ENCODE data around the gene EMC8. TPM values are rescaled to one million over a fixed set of nuclear protein-coding genes. Genes with fewer than 3 reads are reported as not detected.

The EMC8 gene
- total RNA-seq, 4 donors from 2014 or later, result 23.4 to 53.6 (median 41.7) TPM

GRCh38 chr16:85774136-85774535, 25.2 kb downstream of the EMC8 start:
- intact Hi-C loops (cut with DNase I), result no loop called here
- WGBS, 2 donors, result 79 to 80% methylated on average over 6 of the region's 6 CpGs

GRCh38 chr16:85773044-85773443, 26.3 kb downstream of the EMC8 start:
- Histone ChIP-seq H3K27ac (no peak overlapping the region), H3K4me3 (replicated peaks in 1 of 3) (no peak overlapping the region), H3K27me3 (no peaks in the 10 kb centered on the region), H3K36me3 (peaks cover 2 to 7% of the 10 kb centered on the region in 2 donors), H3K9me3 (no peaks in the 10 kb centered on the region), H3K4me1 (no peaks in the 10 kb centered on the region)
- TF ChIP-seq, protein P1, sequence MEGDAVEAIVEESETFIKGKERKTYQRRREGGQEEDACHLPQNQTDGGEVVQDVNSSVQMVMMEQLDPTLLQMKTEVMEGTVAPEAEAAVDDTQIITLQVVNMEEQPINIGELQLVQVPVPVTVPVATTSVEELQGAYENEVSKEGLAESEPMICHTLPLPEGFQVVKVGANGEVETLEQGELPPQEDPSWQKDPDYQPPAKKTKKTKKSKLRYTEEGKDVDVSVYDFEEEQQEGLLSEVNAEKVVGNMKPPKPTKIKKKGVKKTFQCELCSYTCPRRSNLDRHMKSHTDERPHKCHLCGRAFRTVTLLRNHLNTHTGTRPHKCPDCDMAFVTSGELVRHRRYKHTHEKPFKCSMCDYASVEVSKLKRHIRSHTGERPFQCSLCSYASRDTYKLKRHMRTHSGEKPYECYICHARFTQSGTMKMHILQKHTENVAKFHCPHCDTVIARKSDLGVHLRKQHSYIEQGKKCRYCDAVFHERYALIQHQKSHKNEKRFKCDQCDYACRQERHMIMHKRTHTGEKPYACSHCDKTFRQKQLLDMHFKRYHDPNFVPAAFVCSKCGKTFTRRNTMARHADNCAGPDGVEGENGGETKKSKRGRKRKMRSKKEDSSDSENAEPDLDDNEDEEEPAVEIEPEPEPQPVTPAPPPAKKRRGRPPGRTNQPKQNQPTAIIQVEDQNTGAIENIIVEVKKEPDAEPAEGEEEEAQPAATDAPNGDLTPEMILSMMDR (IDR thresholded peaks at IDR 0.05), result no peak
- TF ChIP-seq POLR2A (IDR thresholded peaks at IDR 0.05), result no peak
- WGBS, 2 donors, result 97 to 98% methylated on average over 6 of the region's 6 CpGs
- no peak for DNase-seq
- intact Hi-C loops (cut with DNase I), result no loop called here

More at GRCh38 chr16:85774136-85774535, 25.2 kb downstream of the EMC8 start:
- TF ChIP-seq POLR2A (IDR thresholded peaks at IDR 0.05), result no peak
- TF ChIP-seq, protein P1 (IDR thresholded peaks at IDR 0.05), result no peak
- Histone ChIP-seq H3K9me3 (no peaks in the 10 kb centered on the region), H3K27me3 (no peaks in the 10 kb centered on the region), H3K4me3 (replicated peaks in 1 of 3) (no peak overlapping the region), H3K27ac (no peak overlapping the region), H3K36me3 (peaks cover 8 to 10% of the 10 kb centered on the region in 2 donors), H3K4me1 (no peaks in the 10 kb centered on the region)
- no peak for DNase-seq

GRCh38 chr16:85770741-85771140, 28.6 kb downstream of the EMC8 start:
- no peaks in the 10 kb centered on the region for H3K27me3 ChIP-seq
- H3K27ac ChIP-seq, result no peak overlapping the region
- H3K36me3 ChIP-seq, result no peaks in the 10 kb centered on the region
- WGBS, 2 donors, result 94 to 95% methylated on average over 6 of the region's 6 CpGs
- no peak for TF ChIP-seq POLR2A (IDR thresholded peaks at IDR 0.05)
- DNase-seq, result no peak
- no peak overlapping the region for H3K4me3 ChIP-seq (replicated peaks in 1 of 3)
- no peaks in the 10 kb centered on the region for H3K9me3 ChIP-seq
- intact Hi-C loops (cut with DNase I), result no loop called here
- no peaks in the 10 kb centered on the region for H3K4me1 ChIP-seq

DNA sequence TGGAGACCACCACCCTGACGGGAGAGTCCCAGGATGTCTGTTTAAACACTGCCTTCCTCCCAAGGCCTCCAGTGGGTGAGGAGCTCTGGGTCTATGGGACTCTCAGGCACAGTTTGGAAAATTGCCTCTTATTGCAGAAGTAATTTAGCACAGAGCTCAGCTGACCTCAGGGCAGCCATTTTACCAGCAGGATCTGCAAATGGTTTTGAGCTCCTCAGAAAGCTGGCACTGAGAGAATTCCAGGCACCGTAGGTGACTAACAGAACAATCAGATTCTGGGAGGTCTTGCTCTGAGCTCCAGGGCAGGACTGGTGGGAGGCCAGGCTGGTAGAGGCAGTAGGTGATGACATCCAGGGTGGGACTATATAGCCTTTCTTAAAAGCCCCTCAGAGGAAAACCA, 31.1 kb downstream of the EMC8 start:
- Histone ChIP-seq H3K27ac (no peak overlapping the region), H3K4me3 (replicated peaks in 1 of 3) (no peak overlapping the region), H3K4me1 (no peaks in the 10 kb centered on the region), H3K36me3 (no peaks in the 10 kb centered on the region), H3K9me3 (no peaks in the 10 kb centered on the region), H3K27me3 (no peaks in the 10 kb centered on the region)
- 47 to 63% methylated on average over 2 of the region's 2 CpGs for WGBS, 2 donors
- no peak for DNase-seq
- intact Hi-C loops (cut with DNase I), result no loop called here
- TF ChIP-seq, protein P1 (IDR thresholded peaks at IDR 0.05), result no peak
- no peak for TF ChIP-seq POLR2A (IDR thresholded peaks at IDR 0.05)

GRCh38 chr16:85767531-85767930, 31.8 kb downstream of the EMC8 start:
- H3K9me3 ChIP-seq, result no peaks in the 10 kb centered on the region
- TF ChIP-seq POLR2A (IDR thresholded peaks at IDR 0.05), result no peak
- TF ChIP-seq, protein P1 (IDR thresholded peaks at IDR 0.05), result no peak
- H3K27me3 ChIP-seq, result no peaks in the 10 kb centered on the region
- intact Hi-C loops (cut with DNase I), result no loop called here
- no peak overlapping the region for H3K4me3 ChIP-seq (replicated peaks in 1 of 3)
- no peaks in the 10 kb centered on the region for H3K36me3 ChIP-seq
- H3K27ac ChIP-seq, result no peak overlapping the region
- DNase-seq, result no peak
- H3K4me1 ChIP-seq, result no peaks in the 10 kb centered on the region
- WGBS, 2 donors, result 69 to 75% methylated on average over 8 of the region's 8 CpGs

DNA sequence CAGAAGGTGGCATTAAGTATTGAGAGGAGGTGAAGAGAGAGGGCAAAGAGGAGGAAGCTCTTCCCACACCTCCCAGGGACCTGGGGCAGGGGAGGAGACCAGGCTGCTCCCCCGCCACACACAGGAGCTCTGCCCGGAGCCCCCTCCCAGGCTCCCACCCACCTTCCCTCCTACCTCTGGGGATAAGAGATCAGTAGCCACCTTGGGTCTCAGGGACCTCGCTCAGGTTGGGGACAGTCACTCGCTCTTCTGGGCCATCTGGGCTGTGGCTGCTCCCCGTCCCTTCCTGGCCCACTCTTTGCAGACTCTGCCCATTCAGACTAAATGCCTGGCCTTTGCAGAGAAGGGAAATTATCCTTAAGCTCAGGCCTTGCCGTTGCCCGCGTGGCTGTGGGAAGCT, 33.6 kb downstream of the EMC8 start:
- 74 to 82% methylated on average over 7 to 8 of the region's 8 CpGs for WGBS, 2 donors
- H3K27ac ChIP-seq, result no peak overlapping the region
- H3K36me3 ChIP-seq, result no peaks in the 10 kb centered on the region
- no peak for DNase-seq
- H3K4me1 ChIP-seq, result no peaks in the 10 kb centered on the region
- intact Hi-C loops (cut with DNase I), result no loop called here
- TF ChIP-seq, protein P1 (IDR thresholded peaks at IDR 0.05), result no peak
- no peak for TF ChIP-seq POLR2A (IDR thresholded peaks at IDR 0.05)
- no peaks in the 10 kb centered on the region for H3K27me3 ChIP-seq
- H3K9me3 ChIP-seq, result no peaks in the 10 kb centered on the region
- H3K4me3 ChIP-seq (replicated peaks in 1 of 3), result no peak overlapping the region
